GM18502 (cell line): ENCODE results near the gene CTDSP2.

Source experiments
- ATAC-seq: cut with Tn5 transposase; IDR thresholded peaks from one replicate; pipeline ENCODE4 v1.9.1; 2021; ENCODE audit warnings: mild to moderate bottlenecking; ENCODE audit not compliant: unreplicated experiment, poor library complexity

CTDSP2 gene

GRCh38 chr12:57817261-57817989 lies 29.1 kb downstream of the CTDSP2 start:
- no peak for ATAC-seq

GRCh38 chr12:57816855-57817151 lies 29.7 kb downstream of the CTDSP2 start:
- ATAC-seq, result no peak

GRCh38 chr12:57816001-57816854 lies 30.3 kb downstream of the CTDSP2 start:
- no peak for ATAC-seq

GRCh38 chr12:57815177-57816000 lies 31.1 kb downstream of the CTDSP2 start:
- no peak for ATAC-seq

- ATAC-seq, result no peak
These were observed 32.4 kb downstream of the CTDSP2 start for GRCh38 chr12:57813971-57814772.

- ATAC-seq, result no peak
These were observed 33.2 kb downstream of the CTDSP2 start for GRCh38 chr12:57813111-57813970.

GRCh38 chr12:57811028-57811755 lies 35.3 kb downstream of the CTDSP2 start:
- no peak for ATAC-seq

GRCh38 chr12:57810450-57810849 lies 36.1 kb downstream of the CTDSP2 start:
- ATAC-seq, result no peak

GRCh38 chr12:57809425-57809824 lies 37.1 kb downstream of the CTDSP2 start:
- no peak for ATAC-seq

GRCh38 chr12:57808351-57808750 lies 38.2 kb downstream of the CTDSP2 start:
- no peak for ATAC-seq

- ATAC-seq, result no peak
These were observed 39.2 kb downstream of the CTDSP2 start for GRCh38 chr12:57807285-57807684.

GRCh38 chr12:57806677-57807076 lies 39.9 kb downstream of the CTDSP2 start:
- no peak for ATAC-seq

GRCh38 chr12:57803319-57803893 lies 43.1 kb downstream of the CTDSP2 start:
- ATAC-seq, result peak; percentile 55

- ATAC-seq, result no peak
These were observed 43.9 kb downstream of the CTDSP2 start for GRCh38 chr12:57802607-57803006.

GRCh38 chr12:57800965-57801364 lies 45.6 kb downstream of the CTDSP2 start:
- no peak for ATAC-seq

GRCh38 chr12:57797933-57798332 lies 48.6 kb downstream of the CTDSP2 start:
- no peak for ATAC-seq

GRCh38 chr12:57796996-57797395 lies 49.5 kb downstream of the CTDSP2 start:
- ATAC-seq, result no peak

- ATAC-seq, result no peak
These were observed 51.2 kb downstream of the CTDSP2 start for GRCh38 chr12:57795354-57795753.
